K562 (cell line): Measurements from ENCODE around the gene EPHB1.

Source experiments
- PHB ChIP-seq: fragments of 250-450 bp; sonication (Bioruptor Pico); IDR thresholded peaks from 2 replicates; pipeline ENCODE4 v1.5.0; 2021
- POLR2A ChIP-seq: fragments of 450-650 bp; conservative IDR thresholded peaks from 2 replicates; pipeline ENCODE4 v1.6.1; 2016
- ZFX ChIP-seq: sonication (generic); formaldehyde crosslinking; IDR thresholded peaks from 2 replicates; pipeline ENCODE4 v1.8.0; 2022; ENCODE audit warnings: mild to moderate bottlenecking, missing genetic modification reagents, moderate library complexity
- TF ChIP-seq, protein P1 (sequence below), 2 experiments: fragments of 450-650 bp; formaldehyde crosslinking in 1 of 2; IDR thresholded peaks; 2 replicates each; pipeline versions ENCODE4 v1.4.0 to v1.6.1; 2014 to 2020; ENCODE audit warnings: mild to moderate bottlenecking in 2 of 2, borderline replicate concordance in 1 of 2, low read depth in 1 of 2
- TF ChIP-seq, protein P2 (sequence below), 3 experiments: IDR thresholded peaks in 2 of 3; conservative IDR thresholded peaks in 1 of 3; 2 replicates each; pipeline ENCODE4 v1.5.1; 2011 to 2012; ENCODE audit warnings: low read length in 3 of 3, mild to moderate bottlenecking in 3 of 3, control low read depth in 2 of 3, improper control_type of control experiment in 1 of 3, inconsistent platforms in 1 of 3, low read depth in 1 of 3, mixed read lengths in 1 of 3, moderate library complexity in 1 of 3; ENCODE audit not compliant: insufficient read depth in 2 of 3

DNA sequence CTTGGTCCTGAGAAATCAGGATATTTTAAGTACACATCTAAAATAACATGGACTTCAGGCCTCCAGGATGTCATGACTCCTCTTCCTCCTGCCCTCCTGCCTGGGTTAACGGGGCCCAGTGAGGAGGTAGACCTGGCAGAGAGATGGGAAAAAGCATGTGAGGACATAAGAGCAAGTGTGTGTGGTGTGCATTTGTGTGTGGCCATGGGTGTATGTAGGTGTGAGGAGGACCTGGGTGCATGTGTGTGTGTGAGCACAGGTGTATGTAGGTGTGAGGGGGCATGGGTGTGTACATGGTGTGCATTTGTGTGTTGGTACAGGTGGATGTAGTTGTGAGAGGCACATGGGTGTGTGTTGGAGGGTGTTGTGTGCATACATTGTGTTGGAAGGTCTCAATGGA lies 105.4 kb downstream of the EPHB1 start:
- TF ChIP-seq POLR2A: no peak
- TF ChIP-seq, protein P1, sequence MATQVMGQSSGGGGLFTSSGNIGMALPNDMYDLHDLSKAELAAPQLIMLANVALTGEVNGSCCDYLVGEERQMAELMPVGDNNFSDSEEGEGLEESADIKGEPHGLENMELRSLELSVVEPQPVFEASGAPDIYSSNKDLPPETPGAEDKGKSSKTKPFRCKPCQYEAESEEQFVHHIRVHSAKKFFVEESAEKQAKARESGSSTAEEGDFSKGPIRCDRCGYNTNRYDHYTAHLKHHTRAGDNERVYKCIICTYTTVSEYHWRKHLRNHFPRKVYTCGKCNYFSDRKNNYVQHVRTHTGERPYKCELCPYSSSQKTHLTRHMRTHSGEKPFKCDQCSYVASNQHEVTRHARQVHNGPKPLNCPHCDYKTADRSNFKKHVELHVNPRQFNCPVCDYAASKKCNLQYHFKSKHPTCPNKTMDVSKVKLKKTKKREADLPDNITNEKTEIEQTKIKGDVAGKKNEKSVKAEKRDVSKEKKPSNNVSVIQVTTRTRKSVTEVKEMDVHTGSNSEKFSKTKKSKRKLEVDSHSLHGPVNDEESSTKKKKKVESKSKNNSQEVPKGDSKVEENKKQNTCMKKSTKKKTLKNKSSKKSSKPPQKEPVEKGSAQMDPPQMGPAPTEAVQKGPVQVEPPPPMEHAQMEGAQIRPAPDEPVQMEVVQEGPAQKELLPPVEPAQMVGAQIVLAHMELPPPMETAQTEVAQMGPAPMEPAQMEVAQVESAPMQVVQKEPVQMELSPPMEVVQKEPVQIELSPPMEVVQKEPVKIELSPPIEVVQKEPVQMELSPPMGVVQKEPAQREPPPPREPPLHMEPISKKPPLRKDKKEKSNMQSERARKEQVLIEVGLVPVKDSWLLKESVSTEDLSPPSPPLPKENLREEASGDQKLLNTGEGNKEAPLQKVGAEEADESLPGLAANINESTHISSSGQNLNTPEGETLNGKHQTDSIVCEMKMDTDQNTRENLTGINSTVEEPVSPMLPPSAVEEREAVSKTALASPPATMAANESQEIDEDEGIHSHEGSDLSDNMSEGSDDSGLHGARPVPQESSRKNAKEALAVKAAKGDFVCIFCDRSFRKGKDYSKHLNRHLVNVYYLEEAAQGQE (IDR thresholded peaks at IDR 0.05; ENCODE audit: borderline replicate concordance): no peak
- TF ChIP-seq, protein P1 (CRISPR knock-in tag; IDR thresholded peaks at IDR 0.05; ENCODE audit: low read depth): no peak
- TF ChIP-seq PHB (CRISPR knock-in tag): no peak
- TF ChIP-seq ZFX (CRISPR knock-in tag): no peak
- TF ChIP-seq, protein P2, sequence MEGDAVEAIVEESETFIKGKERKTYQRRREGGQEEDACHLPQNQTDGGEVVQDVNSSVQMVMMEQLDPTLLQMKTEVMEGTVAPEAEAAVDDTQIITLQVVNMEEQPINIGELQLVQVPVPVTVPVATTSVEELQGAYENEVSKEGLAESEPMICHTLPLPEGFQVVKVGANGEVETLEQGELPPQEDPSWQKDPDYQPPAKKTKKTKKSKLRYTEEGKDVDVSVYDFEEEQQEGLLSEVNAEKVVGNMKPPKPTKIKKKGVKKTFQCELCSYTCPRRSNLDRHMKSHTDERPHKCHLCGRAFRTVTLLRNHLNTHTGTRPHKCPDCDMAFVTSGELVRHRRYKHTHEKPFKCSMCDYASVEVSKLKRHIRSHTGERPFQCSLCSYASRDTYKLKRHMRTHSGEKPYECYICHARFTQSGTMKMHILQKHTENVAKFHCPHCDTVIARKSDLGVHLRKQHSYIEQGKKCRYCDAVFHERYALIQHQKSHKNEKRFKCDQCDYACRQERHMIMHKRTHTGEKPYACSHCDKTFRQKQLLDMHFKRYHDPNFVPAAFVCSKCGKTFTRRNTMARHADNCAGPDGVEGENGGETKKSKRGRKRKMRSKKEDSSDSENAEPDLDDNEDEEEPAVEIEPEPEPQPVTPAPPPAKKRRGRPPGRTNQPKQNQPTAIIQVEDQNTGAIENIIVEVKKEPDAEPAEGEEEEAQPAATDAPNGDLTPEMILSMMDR (IDR thresholded peaks at IDR 0.05 in 2 of 3, conservative IDR thresholded peaks at IDR 0.05 in 1 of 3; ENCODE audit: insufficient read depth in 2 of 3, low read depth in 1 of 3, low read length in 3 of 3): no peak
